Activated T-helper 2 cell treated with anti-CD3 and anti-CD28 coated beads, Interferon-gamma antibody, Interleukin-2, Interleukin-4, amounts not matched to agents 10 μg/mL and 5 μg/mL and 100 μg/mL, durations not matched to agents 14 hours and 24 hours and 36 hours (primary cell): ENCODE results near the gene FLT3. TPM values are rescaled to one million over a fixed set of nuclear protein-coding genes. Genes with fewer than 3 reads are reported as not detected.

ENCODE experiments used
- DNase-seq: peaks from one replicate; pipeline ENCODE4 v3.0.0; 2021; ENCODE audit warnings: low spot score
- H3K27ac Mint-ChIP-seq: one replicate; pipeline ENCODE4 v1.8.0; 2021; ENCODE audit warnings: mixed read lengths
- H3K27me3 Mint-ChIP-seq: one replicate; pipeline ENCODE4 v1.8.0; 2021; ENCODE audit warnings: low read depth, mixed read lengths
- H3K36me3 Mint-ChIP-seq: one replicate; pipeline ENCODE4 v1.8.0; 2021; ENCODE audit warnings: low read depth, mixed read lengths
- H3K4me1 Mint-ChIP-seq: one replicate; pipeline ENCODE4 v1.8.0; 2021; ENCODE audit warnings: low read depth, mixed read lengths
- H3K4me3 Mint-ChIP-seq: one replicate; pipeline ENCODE4 v1.8.0; 2021; ENCODE audit warnings: low read depth, mild to moderate bottlenecking, moderate library complexity, mixed read lengths
- H3K9me3 Mint-ChIP-seq: one replicate; pipeline ENCODE4 v1.8.0; 2021; ENCODE audit warnings: mixed read lengths
- intact Hi-C: fragments of 100-400 bp; cut with micrococcal nuclease; formaldehyde crosslinking; loops from one replicate; pipeline ENCODE4 v1.15.1; 2023
- total RNA-seq: library from RNA; stranded (reverse); gene quantifications from 2 replicates; pipeline ENCODE4 v1.2.3, GENCODE V29; 2022

The FLT3 gene
- total RNA-seq, 1 donor from 2014 or later = not detected

- no peak for DNase-seq
- H3K27ac Mint-ChIP-seq = no peak overlapping the region
- H3K4me1 Mint-ChIP-seq = peaks cover 5% of the 10 kb centered on the region
- H3K4me3 Mint-ChIP-seq = no peak overlapping the region
- intact Hi-C loops = loop anchor here (2.0 to 5.0 kb wide), 2 partner anchors 187 to 603 kb away; partner anchors contain the start of gene GSX1
- no peaks in the 10 kb centered on the region for H3K9me3 Mint-ChIP-seq
- H3K36me3 Mint-ChIP-seq = no peaks in the 10 kb centered on the region
- peaks cover 72% of the 10 kb centered on the region for H3K27me3 Mint-ChIP-seq
Observed at GRCh38 chr13:27979765-27980279, 120.6 kb downstream of the FLT3 start.

DNA sequence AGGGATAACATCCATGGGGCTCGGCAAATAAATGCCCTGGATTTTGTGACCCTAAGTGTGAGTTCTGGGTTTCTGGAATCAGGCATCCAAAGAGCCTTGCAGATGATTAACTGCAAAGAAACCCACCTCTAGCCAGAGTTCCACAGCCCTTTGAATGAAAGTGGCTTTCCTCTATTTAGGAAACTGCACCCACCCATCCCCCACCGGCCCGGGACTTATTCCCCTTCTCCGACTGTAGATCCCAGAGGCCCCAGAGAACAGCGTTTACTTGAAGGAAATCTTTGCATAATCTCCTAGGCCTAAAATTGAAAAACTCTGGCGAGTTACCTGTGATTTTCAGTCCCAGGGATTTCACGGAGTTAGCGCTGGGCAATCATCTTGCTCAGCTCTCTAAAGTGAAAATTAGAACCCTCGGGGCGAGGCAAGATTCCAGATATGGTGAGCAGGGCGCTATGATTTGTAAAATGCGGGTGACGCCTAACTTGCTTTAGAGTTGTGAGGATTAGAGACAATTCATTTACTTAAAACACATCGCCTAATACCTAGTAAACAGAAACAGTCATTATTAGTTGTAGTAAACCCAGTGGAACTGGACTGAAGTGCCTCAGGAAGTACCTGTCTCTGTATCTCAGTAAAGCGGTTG lies 121.3 kb downstream of the FLT3 start:
- Mint-ChIP-seq H3K27ac (no peak overlapping the region), H3K27me3 (peaks cover 78% of the 10 kb centered on the region), H3K4me3 (no peak overlapping the region), H3K9me3 (no peaks in the 10 kb centered on the region), H3K4me1 (peaks cover 5% of the 10 kb centered on the region), H3K36me3 (no peaks in the 10 kb centered on the region)
- no peak for DNase-seq
- intact Hi-C loops = loop anchor here (2.0 kb wide), 1 partner anchor 186 kb away; the partner anchor contains the start of gene GSX1

DNA sequence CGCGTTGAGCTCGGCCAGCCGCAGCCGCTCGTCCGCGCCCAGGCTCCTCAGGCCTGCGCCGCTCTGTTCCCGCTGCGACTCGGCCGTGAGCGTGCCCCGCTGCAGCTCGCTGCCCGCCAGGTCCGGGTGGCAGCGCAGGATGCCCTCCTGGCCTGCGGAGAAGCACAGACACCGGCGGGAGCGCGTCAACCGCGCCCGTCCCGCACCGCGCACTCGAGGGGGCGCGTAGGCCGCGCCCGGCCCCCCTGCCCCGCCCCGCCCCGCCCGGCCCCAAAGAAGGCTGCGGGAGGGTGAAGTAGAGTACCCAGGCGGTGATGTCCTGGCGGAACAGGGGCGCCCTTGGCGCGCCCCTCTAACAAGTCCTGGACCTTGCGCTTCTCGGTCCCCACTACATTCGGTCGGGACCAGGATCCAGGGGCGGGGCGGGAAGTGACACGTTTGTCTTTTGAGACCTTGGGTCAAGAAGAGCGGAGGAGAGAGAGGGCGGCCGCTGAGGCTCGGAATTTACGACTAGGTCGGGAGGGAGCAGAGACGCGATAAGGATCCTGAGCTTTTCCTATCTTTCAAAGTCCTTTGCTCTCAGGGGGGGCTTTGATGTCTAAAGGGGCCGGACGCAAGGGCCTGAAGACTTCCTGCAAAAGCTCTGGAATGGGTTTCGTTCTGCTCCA lies 121.9 kb downstream of the FLT3 start:
- no peak overlapping the region for H3K4me3 Mint-ChIP-seq
- H3K9me3 Mint-ChIP-seq = no peaks in the 10 kb centered on the region
- DNase-seq = no peak
- intact Hi-C loops = loop anchor here (2.0 kb wide), 1 partner anchor 186 kb away; the partner anchor contains the start of gene GSX1
- no peaks in the 10 kb centered on the region for H3K36me3 Mint-ChIP-seq
- no peak overlapping the region for H3K27ac Mint-ChIP-seq
- peaks cover 5% of the 10 kb centered on the region for H3K4me1 Mint-ChIP-seq
- H3K27me3 Mint-ChIP-seq = peaks cover 83% of the 10 kb centered on the region

GRCh38 chr13:27977476-27978300 lies 122.7 kb downstream of the FLT3 start:
- no peak for DNase-seq
- Mint-ChIP-seq H3K4me1 (peaks cover 5% of the 10 kb centered on the region), H3K4me3 (no peak overlapping the region), H3K36me3 (no peaks in the 10 kb centered on the region), H3K9me3 (no peaks in the 10 kb centered on the region), H3K27me3 (peaks cover 81% of the 10 kb centered on the region), H3K27ac (peak overlapping the region; percentile 74)
- intact Hi-C loops = loop anchor here (2.0 kb wide), 2 partner anchors 55 to 185 kb away; partner anchors contain the start of gene GSX1

DNA sequence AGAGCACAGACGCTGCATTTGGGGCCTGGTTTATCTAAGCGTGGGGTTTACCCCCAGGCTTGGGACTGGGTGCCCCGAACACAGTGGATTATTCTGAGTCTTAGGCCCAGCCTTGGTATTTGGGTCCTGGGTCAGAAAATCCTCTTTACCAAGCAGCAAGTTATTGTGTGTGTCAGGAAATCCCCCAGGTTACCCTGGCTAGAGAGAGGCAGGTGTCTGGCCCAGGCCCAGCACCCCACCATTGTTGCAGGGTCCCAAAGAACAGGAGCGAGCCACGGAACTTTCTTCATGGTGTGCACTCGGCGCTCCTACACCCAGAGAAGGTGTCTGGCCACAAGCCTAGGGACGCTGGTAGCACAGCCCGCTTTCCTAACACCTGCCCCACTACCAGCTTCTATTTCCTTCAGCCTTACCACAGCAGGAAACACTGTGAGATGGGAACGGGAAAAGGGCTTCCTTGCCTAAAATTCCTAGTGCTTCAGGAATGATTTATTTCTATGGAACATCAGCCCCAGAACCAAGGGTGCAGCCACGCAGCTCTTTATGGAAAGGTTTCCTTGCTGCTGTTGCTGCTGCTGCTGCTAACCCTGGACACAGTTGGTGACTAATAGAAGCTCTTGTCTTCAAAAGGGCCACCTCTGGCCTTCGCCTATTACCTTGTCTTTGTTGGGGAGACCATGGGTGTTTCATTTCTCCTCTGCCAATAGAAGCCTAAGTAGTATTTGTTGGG lies 123.8 kb downstream of the FLT3 start:
- no peaks in the 10 kb centered on the region for H3K9me3 Mint-ChIP-seq
- DNase-seq = no peak
- H3K4me3 Mint-ChIP-seq = no peak overlapping the region
- H3K27ac Mint-ChIP-seq = no peak overlapping the region
- peaks cover 79% of the 10 kb centered on the region for H3K27me3 Mint-ChIP-seq
- intact Hi-C loops = loop anchor here (2.0 kb wide), 1 partner anchor 54 kb away; no protein-coding TSS in a partner anchor
- H3K36me3 Mint-ChIP-seq = no peaks in the 10 kb centered on the region
- H3K4me1 Mint-ChIP-seq = peaks cover 5% of the 10 kb centered on the region

- Mint-ChIP-seq H3K36me3 (no peaks in the 10 kb centered on the region), H3K4me1 (peaks cover 5% of the 10 kb centered on the region), H3K27ac (no peak overlapping the region), H3K9me3 (no peaks in the 10 kb centered on the region), H3K4me3 (no peak overlapping the region), H3K27me3 (peaks cover 81% of the 10 kb centered on the region)
- intact Hi-C loops = loop anchor here (2.0 kb wide), 1 partner anchor 53 kb away; no protein-coding TSS in a partner anchor
- DNase-seq = no peak
Observed at GRCh38 chr13:27975564-27976361, 124.6 kb downstream of the FLT3 start.

DNA sequence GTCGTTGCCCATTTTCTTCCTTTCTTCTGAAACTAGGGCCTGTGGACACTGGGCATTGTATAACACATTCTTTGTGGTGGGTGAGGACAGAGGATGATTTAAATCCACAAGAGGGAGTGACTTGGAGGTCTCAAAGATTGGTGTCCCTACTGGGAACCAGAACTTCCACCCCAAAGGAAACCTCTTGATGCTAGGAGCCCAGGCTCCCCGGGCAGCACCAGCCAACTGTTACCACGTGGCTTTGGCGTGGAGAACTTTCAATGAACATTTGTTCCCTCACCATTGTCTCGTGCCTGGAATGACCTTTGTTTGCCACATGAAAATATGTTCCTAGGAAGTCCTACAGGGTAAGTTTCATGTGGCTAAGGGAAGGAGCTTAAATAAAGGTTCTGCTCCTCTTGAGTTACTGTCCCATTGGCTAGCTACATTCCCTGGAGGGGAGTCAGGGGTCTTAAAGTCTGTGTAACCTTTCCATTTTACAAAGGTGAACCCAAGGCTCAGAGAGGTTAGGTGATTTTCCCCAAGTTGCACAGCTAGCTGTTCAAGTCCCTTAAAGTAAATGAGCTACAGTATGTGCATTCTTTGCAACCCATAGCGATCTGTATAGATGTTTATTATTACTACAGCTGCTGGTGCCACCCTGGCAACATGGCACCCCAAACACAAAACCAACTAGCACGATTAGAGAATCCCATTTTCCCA lies 126.3 kb downstream of the FLT3 start:
- Mint-ChIP-seq H3K36me3 (no peaks in the 10 kb centered on the region), H3K4me3 (no peak overlapping the region), H3K27me3 (peaks cover 84% of the 10 kb centered on the region), H3K4me1 (peaks cover 5% of the 10 kb centered on the region), H3K9me3 (no peaks in the 10 kb centered on the region), H3K27ac (no peak overlapping the region)
- intact Hi-C loops = no loop called here
- DNase-seq = no peak

GRCh38 chr13:27973291-27973690 lies 127.1 kb downstream of the FLT3 start:
- Mint-ChIP-seq H3K4me3 (no peak overlapping the region), H3K27ac (no peak overlapping the region), H3K27me3 (peaks cover 78% of the 10 kb centered on the region), H3K9me3 (no peaks in the 10 kb centered on the region), H3K36me3 (no peaks in the 10 kb centered on the region), H3K4me1 (peaks cover 3% of the 10 kb centered on the region)
- DNase-seq = no peak
- intact Hi-C loops = no loop called here

DNA sequence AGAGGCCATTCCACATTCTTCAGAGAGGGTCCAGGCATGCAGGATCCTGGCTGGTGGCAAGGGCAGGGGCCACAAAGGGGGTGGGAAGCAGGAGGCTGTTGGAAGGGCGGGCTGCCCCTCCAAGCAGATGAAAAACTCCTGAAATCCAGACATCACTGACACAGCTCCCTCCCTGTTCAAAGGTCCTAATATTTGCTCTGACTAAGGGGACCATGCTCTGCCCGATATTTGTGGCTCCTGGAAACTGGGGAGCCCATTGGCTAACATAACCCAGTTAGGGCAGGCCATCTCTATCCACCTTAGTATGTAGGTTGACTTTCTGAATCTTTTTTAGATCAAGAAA lies 127.9 kb downstream of the FLT3 start:
- Mint-ChIP-seq H3K4me1 (peaks cover 3% of the 10 kb centered on the region), H3K27ac (no peak overlapping the region), H3K9me3 (no peaks in the 10 kb centered on the region), H3K27me3 (peaks cover 81% of the 10 kb centered on the region), H3K36me3 (no peaks in the 10 kb centered on the region), H3K4me3 (no peak overlapping the region)
- intact Hi-C loops = no loop called here
- no peak for DNase-seq

DNA sequence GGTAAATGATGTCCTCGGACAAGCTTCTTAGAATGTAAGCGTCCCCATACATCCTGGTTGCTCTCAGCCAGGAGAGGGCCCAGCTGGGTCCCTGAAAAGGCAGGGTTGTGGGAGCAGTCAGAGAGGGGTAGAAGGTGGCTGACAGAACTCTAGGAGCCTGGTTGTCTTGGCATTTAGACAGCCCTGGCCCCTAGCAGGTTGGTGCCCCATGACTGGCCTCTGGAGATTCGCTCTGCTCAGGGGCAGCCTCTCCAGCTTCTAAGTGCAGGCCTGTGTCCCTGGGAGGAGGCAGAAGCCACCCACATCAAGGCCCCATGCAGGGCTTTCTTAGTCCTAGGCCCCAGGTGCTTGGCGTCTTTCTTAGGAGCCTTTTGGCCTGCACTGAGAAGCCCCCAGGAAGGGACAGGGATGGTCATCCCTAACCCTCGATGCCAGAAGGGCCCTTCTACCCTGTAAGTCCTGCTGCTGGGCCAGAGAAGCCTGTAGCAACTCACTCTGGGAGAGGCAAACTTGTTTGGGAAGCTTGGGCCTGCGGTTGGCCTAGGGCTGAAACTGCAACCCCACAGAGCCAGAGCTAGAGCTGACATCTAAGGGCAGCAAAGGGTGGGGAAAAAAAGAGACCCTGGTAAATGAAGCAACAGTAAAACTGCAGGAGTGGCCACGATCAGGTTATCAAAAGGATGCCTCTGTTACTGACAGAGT lies 128.4 kb downstream of the FLT3 start:
- intact Hi-C loops = loop anchor here (2.0 kb wide), 2 partner anchors 17 to 177 kb away; no protein-coding TSS in a partner anchor
- H3K9me3 Mint-ChIP-seq = no peaks in the 10 kb centered on the region

GRCh38 chr13:27971236-27971645 lies 129.1 kb downstream of the FLT3 start:
- Mint-ChIP-seq H3K27ac (no peak overlapping the region), H3K9me3 (no peaks in the 10 kb centered on the region), H3K27me3 (peaks cover 82% of the 10 kb centered on the region), H3K4me3 (no peak overlapping the region), H3K4me1 (peaks cover 3% of the 10 kb centered on the region), H3K36me3 (no peaks in the 10 kb centered on the region)
- intact Hi-C loops = loop anchor here (2.0 kb wide), 2 partner anchors 16 to 176 kb away; no protein-coding TSS in a partner anchor
- DNase-seq = no peak

More for the DNA sequence above, 128.4 kb downstream of the FLT3 start:
- peaks cover 82% of the 10 kb centered on the region for H3K27me3 Mint-ChIP-seq
- peaks cover 3% of the 10 kb centered on the region for H3K4me1 Mint-ChIP-seq
- no peaks in the 10 kb centered on the region for H3K36me3 Mint-ChIP-seq
- no peak overlapping the region for H3K4me3 Mint-ChIP-seq
- H3K27ac Mint-ChIP-seq = no peak overlapping the region
- DNase-seq = no peak
